Activated CD4-positive, alpha-beta T cell treated with anti-CD3 and anti-CD28 coated beads for 36 hours (primary cell): Measurements from ENCODE around the gene JARID2. TPM values are rescaled to one million over a fixed set of nuclear protein-coding genes. Genes with fewer than 3 reads are reported as not detected.
A peak's percentile ranks its signal among the peaks of the same experiment; 100 is the strongest.

ENCODE experiments used
- ATAC-seq: fragments of 200-7000 bp; cut with Tn5 transposase; one replicate; pipeline ENCODE4 v1.10.0; 2021; ENCODE audit warnings: mild to moderate bottlenecking, moderate library complexity
- CTCF ChIA-PET: fragments of 350-600 bp; sonication (Branson Sonifier 250); formaldehyde crosslinking; loops from one replicate; lab custom pipeline; 2021; ENCODE audit warnings: antibody characterized with exemption; lab: Charles Lee
- POLR2A ChIA-PET: fragments of 350-600 bp; sonication (Branson Sonifier 250); formaldehyde crosslinking; loops from one replicate; lab custom pipeline; 2021; ENCODE audit warnings: antibody characterized with exemption, inconsistent platforms; lab: Charles Lee
- DNase-seq: peaks from one replicate; pipeline ENCODE4 v3.0.0-alpha.2; 2020
- H3K27ac Mint-ChIP-seq: one replicate; pipeline ENCODE4 v1.8.0; 2021; ENCODE audit warnings: mixed read lengths
- H3K27me3 Mint-ChIP-seq: one replicate; pipeline ENCODE4 v1.8.0; 2021; ENCODE audit warnings: mixed read lengths
- H3K36me3 Mint-ChIP-seq: one replicate; pipeline ENCODE4 v1.8.0; 2021; ENCODE audit warnings: low read depth, mixed read lengths
- H3K4me1 Mint-ChIP-seq: one replicate; pipeline ENCODE4 v1.8.0; 2021; ENCODE audit warnings: mixed read lengths
- H3K4me3 Mint-ChIP-seq: one replicate; pipeline ENCODE4 v1.8.0; 2021; ENCODE audit warnings: mild to moderate bottlenecking, moderate library complexity, mixed read lengths
- H3K9me3 Mint-ChIP-seq: one replicate; pipeline ENCODE4 v1.8.0; 2021; ENCODE audit warnings: low read depth, mixed read lengths
- intact Hi-C, 2 experiments: fragments of 100-400 bp; cut with DNase I in 1 of 2; cut with micrococcal nuclease in 1 of 2; formaldehyde crosslinking; loops; one replicate each; pipeline versions ENCODE4 v1.14.2 to v1.15.1; 2022 to 2024; cut with DNase I, micrococcal nuclease
- total RNA-seq, 2 experiments: library from RNA; stranded (reverse); gene quantifications; one replicate each; pipeline ENCODE4 v1.2.3, GENCODE V29; 2021

The JARID2 gene
- total RNA-seq, 2 experiments from 2014 or later = 43.0 to 48.6 TPM

GRCh38 chr6:15431762-15432483 is 186.1 kb downstream of the JARID2 start:
- intact Hi-C loops = no loop called here
- POLR2A ChIA-PET = no interaction called here
- DNase-seq (no peak), ATAC-seq (no peak)
- H3K9me3 Mint-ChIP-seq = peaks cover 2% of the 10 kb centered on the region
- H3K36me3 Mint-ChIP-seq = peaks cover 38% of the 10 kb centered on the region
- no peak overlapping the region for H3K4me3 Mint-ChIP-seq
- no peaks in the 10 kb centered on the region for H3K27me3 Mint-ChIP-seq
- H3K27ac Mint-ChIP-seq = no peak overlapping the region
- CTCF ChIA-PET = interaction anchor here (0.6 to 6.4 kb wide), 3 partner anchors 10 to 493 kb away, joined by 4 to 27 read pairs (median 8); no protein-coding TSS in a partner anchor
- H3K4me1 Mint-ChIP-seq = peaks cover 89% of the 10 kb centered on the region

- intact Hi-C loops = no loop called here
- ATAC-seq (no peak), DNase-seq (no peak)
- Mint-ChIP-seq H3K27me3 (no peaks in the 10 kb centered on the region), H3K9me3 (peaks cover 2% of the 10 kb centered on the region), H3K4me3 (no peak overlapping the region), H3K27ac (peak overlapping the region; percentile 55), H3K4me1 (peaks cover 91% of the 10 kb centered on the region), H3K36me3 (peaks cover 34% of the 10 kb centered on the region)
- ChIA-PET POLR2A (no interaction called here), CTCF (interaction anchor here (3.5 to 6.4 kb wide), 2 partner anchors 8 to 12 kb away, joined by 8 to 27 read pairs; no protein-coding TSS in a partner anchor)
Measured at GRCh38 chr6:15433511-15433861, 187.6 kb downstream of the JARID2 start.

- CTCF ChIA-PET = interaction anchor here (0.6 to 6.4 kb wide), 4 partner anchors 8 to 1090 kb away, joined by 3 to 27 read pairs (median 4); no protein-coding TSS in a partner anchor
- H3K36me3 Mint-ChIP-seq = peaks cover 31% of the 10 kb centered on the region
- no peak overlapping the region for H3K4me3 Mint-ChIP-seq
- H3K27ac Mint-ChIP-seq = peak overlapping the region; percentile 91
- intact Hi-C loops = no loop called here
- peaks cover 2% of the 10 kb centered on the region for H3K9me3 Mint-ChIP-seq
- ATAC-seq = no peak
- H3K27me3 Mint-ChIP-seq = no peaks in the 10 kb centered on the region
- peaks cover 92% of the 10 kb centered on the region for H3K4me1 Mint-ChIP-seq
- POLR2A ChIA-PET = no interaction called here
- DNase-seq = no peak
Measured at GRCh38 chr6:15434263-15434662, 188.4 kb downstream of the JARID2 start.

GRCh38 chr6:15434823-15435380 is 189.0 kb downstream of the JARID2 start:
- H3K4me3 Mint-ChIP-seq = peak overlapping the region; percentile 11
- intact Hi-C loops = loop anchor here in 1 of 2 experiments (5.0 kb wide), 1 partner anchor 693 kb away; no protein-coding TSS in a partner anchor
- no peaks in the 10 kb centered on the region for H3K27me3 Mint-ChIP-seq
- ATAC-seq (peak; percentile 28), DNase-seq (no peak)
- ChIA-PET CTCF (interaction anchor here (0.8 to 6.4 kb wide), 6 partner anchors 9 to 47 kb away, joined by 3 to 27 read pairs (median 4); no protein-coding TSS in a partner anchor), POLR2A (no interaction called here)
- H3K36me3 Mint-ChIP-seq = peaks cover 31% of the 10 kb centered on the region
- peaks cover 2% of the 10 kb centered on the region for H3K9me3 Mint-ChIP-seq
- peaks cover 93% of the 10 kb centered on the region for H3K4me1 Mint-ChIP-seq
- peak overlapping the region; percentile 91 for H3K27ac Mint-ChIP-seq

- ChIA-PET POLR2A (no interaction called here), CTCF (interaction anchor here (1.3 to 6.4 kb wide), 5 partner anchors 9 to 47 kb away, joined by 3 to 27 read pairs (median 4); no protein-coding TSS in a partner anchor)
- peaks cover 2% of the 10 kb centered on the region for H3K9me3 Mint-ChIP-seq
- DNase-seq = no peak
- H3K4me3 Mint-ChIP-seq = no peak overlapping the region
- peaks cover 94% of the 10 kb centered on the region for H3K4me1 Mint-ChIP-seq
- H3K36me3 Mint-ChIP-seq = peaks cover 31% of the 10 kb centered on the region
- H3K27ac Mint-ChIP-seq = peak overlapping the region; percentile 91
- H3K27me3 Mint-ChIP-seq = no peaks in the 10 kb centered on the region
- ATAC-seq = no peak
- intact Hi-C loops = loop anchor here in 1 of 2 experiments (5.0 kb wide), 1 partner anchor 693 kb away; no protein-coding TSS in a partner anchor
Measured at GRCh38 chr6:15435468-15435867, 189.6 kb downstream of the JARID2 start.

GRCh38 chr6:15436451-15436850 is 190.6 kb downstream of the JARID2 start:
- Mint-ChIP-seq H3K9me3 (peaks cover 2% of the 10 kb centered on the region), H3K27ac (peak overlapping the region; percentile 28), H3K36me3 (peaks cover 26% of the 10 kb centered on the region), H3K4me1 (peaks cover 95% of the 10 kb centered on the region), H3K27me3 (no peaks in the 10 kb centered on the region), H3K4me3 (no peak overlapping the region)
- ATAC-seq = no peak
- intact Hi-C loops = loop anchor here in 1 of 2 experiments (5.0 kb wide), 1 partner anchor 694 kb away; no protein-coding TSS in a partner anchor
- POLR2A ChIA-PET = no interaction called here
- CTCF ChIA-PET = interaction anchor here (1.3 to 6.4 kb wide), 3 partner anchors 10 to 27 kb away, joined by 4 to 27 read pairs (median 6); no protein-coding TSS in a partner anchor
- no peak for DNase-seq

- Mint-ChIP-seq H3K9me3 (peaks cover 2% of the 10 kb centered on the region), H3K27me3 (no peaks in the 10 kb centered on the region), H3K4me1 (peaks cover 88% of the 10 kb centered on the region), H3K36me3 (peaks cover 24% of the 10 kb centered on the region), H3K4me3 (no peak overlapping the region), H3K27ac (peak overlapping the region; percentile 28)
- POLR2A ChIA-PET = no interaction called here
- no peak for ATAC-seq
- intact Hi-C loops = loop anchor here in 1 of 2 experiments (5.0 kb wide), 1 partner anchor 695 kb away; no protein-coding TSS in a partner anchor
- CTCF ChIA-PET = no interaction called here
- no peak for DNase-seq
Measured at GRCh38 chr6:15437090-15437635, 191.3 kb downstream of the JARID2 start.

- Mint-ChIP-seq H3K4me3 (no peak overlapping the region), H3K4me1 (peaks cover 74% of the 10 kb centered on the region), H3K9me3 (no peaks in the 10 kb centered on the region), H3K27ac (peak overlapping the region; percentile 81), H3K36me3 (peaks cover 19% of the 10 kb centered on the region), H3K27me3 (no peaks in the 10 kb centered on the region)
- no peak for ATAC-seq
- ChIA-PET POLR2A (interaction anchor here (0.7 kb wide), 1 partner anchor 526 kb away, joined by 3 read pairs; no protein-coding TSS in a partner anchor), CTCF (interaction anchor here (0.6 to 1.3 kb wide), 5 partner anchors 17 to 759 kb away, joined by 3 to 4 read pairs (median 3); no protein-coding TSS in a partner anchor)
- intact Hi-C loops = loop anchor here (2.0 to 5.0 kb wide), 5 partner anchors 112 to 1227 kb away; partner anchors contain the start of gene JARID2 (in 1 of the 2)
- DNase-seq = no peak
Measured at GRCh38 chr6:15439410-15440025, 193.6 kb downstream of the JARID2 start.

GRCh38 chr6:15440040-15440439 is 194.2 kb downstream of the JARID2 start:
- intact Hi-C loops = loop anchor here (2.0 to 5.0 kb wide), 4 partner anchors 113 to 1228 kb away; partner anchors contain the start of gene JARID2 (in 1 of the 2)
- ChIA-PET CTCF (interaction anchor here (0.8 to 2.7 kb wide), 7 partner anchors 8 to 112 kb away, joined by 3 to 8 read pairs (median 3); no protein-coding TSS in a partner anchor), POLR2A (interaction anchor here (0.7 kb wide), 1 partner anchor 525 kb away, joined by 3 read pairs; no protein-coding TSS in a partner anchor)
- peak overlapping the region; percentile 81 for H3K27ac Mint-ChIP-seq
- ATAC-seq = no peak
- DNase-seq = no peak
- peaks cover 72% of the 10 kb centered on the region for H3K4me1 Mint-ChIP-seq
- no peaks in the 10 kb centered on the region for H3K27me3 Mint-ChIP-seq
- peaks cover 14% of the 10 kb centered on the region for H3K36me3 Mint-ChIP-seq
- H3K9me3 Mint-ChIP-seq = no peaks in the 10 kb centered on the region
- no peak overlapping the region for H3K4me3 Mint-ChIP-seq

GRCh38 chr6:15441215-15441868 is 195.5 kb downstream of the JARID2 start:
- Mint-ChIP-seq H3K27me3 (no peaks in the 10 kb centered on the region), H3K27ac (no peak overlapping the region), H3K4me1 (peaks cover 73% of the 10 kb centered on the region), H3K9me3 (no peaks in the 10 kb centered on the region), H3K4me3 (no peak overlapping the region), H3K36me3 (peaks cover 9% of the 10 kb centered on the region)
- intact Hi-C loops = loop anchor here (1.0 to 5.0 kb wide), 5 partner anchors 114 to 1229 kb away; partner anchors contain the start of gene JARID2 (in 1 of the 2)
- DNase-seq = peak; percentile 49
- ChIA-PET CTCF (interaction anchor here (0.6 to 2.7 kb wide), 14 partner anchors 10 to 1192 kb away, joined by 3 to 8 read pairs (median 3); no protein-coding TSS in a partner anchor), POLR2A (no interaction called here)
- ATAC-seq = no peak
